MM.1S (cell line): ENCODE data around the gene DHX30.

Experiments used
- EZH2 ChIP-seq: fragments of 300-600 bp; sonication (generic); optimal IDR thresholded peaks from 2 replicates; pipeline ENCODE3; 2017; ENCODE audit warnings: low read depth, mild to moderate bottlenecking, antibody characterized with exemption, low read length, mixed read lengths
- EZH2phosphoT487 ChIP-seq: fragments of 300-600 bp; sonication (generic); IDR thresholded peaks from 2 replicates; pipeline ENCODE4 v1.6.1; 2018; ENCODE audit warnings: antibody characterized with exemption, low read length
- TF ChIP-seq, protein P1 (sequence below): fragments of 300-600 bp; sonication (generic); IDR thresholded peaks from 2 replicates; pipeline ENCODE4 v1.5.1; 2016; ENCODE audit warnings: antibody characterized with exemption, low read length, mixed read lengths

DNA sequence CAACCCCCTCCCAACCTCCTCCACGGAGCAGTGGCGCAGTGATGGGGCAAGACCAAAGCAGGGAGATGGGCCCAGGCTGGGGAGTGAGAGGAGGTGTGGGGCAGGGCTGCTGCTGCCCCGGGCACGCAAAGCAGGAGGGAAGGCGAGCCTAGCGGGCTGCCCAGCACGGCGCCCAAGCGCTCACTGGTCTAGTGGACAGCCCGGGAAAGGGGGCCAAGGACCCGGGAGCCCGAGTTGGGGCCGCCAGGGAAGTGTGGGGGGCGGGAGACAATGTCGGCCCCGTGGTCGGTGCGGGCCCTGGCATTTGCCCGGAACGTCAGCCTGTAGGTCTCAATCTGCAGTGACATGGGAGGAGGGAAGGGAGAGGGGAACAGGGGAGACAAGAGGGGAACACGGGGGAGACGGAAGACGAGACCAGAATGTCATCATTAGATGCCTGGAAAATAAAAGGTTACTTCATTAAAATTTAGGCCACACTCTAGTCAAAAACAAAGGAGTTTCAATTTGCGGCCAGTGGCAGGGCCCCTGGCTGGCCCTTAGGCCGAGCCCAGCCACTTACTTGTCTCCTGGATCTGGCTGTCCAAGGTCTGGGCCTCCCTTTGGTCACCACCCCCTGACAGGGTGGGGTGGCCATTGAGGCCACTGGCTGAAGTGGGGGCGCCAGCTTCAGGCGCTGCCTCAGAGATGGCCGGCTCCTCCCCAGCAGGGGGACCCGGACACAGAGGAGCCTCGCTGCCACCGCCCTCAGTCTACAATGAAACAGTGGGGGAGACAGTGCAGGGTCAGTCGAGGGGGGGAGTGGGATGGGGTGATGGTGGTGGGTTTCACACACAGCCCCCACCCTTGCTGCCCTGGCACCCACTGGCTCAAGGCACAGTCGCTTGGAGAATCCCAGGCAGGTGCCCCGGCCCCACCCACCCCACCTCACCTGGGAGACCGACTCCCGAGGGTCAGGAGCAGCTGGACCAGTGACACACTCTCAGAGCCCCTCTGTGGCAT lies 50.0 kb downstream of the DHX30 start:
- TF ChIP-seq, protein P1, sequence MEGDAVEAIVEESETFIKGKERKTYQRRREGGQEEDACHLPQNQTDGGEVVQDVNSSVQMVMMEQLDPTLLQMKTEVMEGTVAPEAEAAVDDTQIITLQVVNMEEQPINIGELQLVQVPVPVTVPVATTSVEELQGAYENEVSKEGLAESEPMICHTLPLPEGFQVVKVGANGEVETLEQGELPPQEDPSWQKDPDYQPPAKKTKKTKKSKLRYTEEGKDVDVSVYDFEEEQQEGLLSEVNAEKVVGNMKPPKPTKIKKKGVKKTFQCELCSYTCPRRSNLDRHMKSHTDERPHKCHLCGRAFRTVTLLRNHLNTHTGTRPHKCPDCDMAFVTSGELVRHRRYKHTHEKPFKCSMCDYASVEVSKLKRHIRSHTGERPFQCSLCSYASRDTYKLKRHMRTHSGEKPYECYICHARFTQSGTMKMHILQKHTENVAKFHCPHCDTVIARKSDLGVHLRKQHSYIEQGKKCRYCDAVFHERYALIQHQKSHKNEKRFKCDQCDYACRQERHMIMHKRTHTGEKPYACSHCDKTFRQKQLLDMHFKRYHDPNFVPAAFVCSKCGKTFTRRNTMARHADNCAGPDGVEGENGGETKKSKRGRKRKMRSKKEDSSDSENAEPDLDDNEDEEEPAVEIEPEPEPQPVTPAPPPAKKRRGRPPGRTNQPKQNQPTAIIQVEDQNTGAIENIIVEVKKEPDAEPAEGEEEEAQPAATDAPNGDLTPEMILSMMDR = no peak
- no peak for TF ChIP-seq EZH2phosphoT487
- no peak for TF ChIP-seq EZH2
